HG03439 (cell line): ENCODE results near the gene DCC.
A peak's percentile ranks its signal among the peaks of the same experiment; 100 is the strongest.
"Not testable (repeated sequence)": the region's sequence is repeated elsewhere in the genome, so short reads cannot be mapped to it uniquely, and the experiment has no call there.

Source experiments
- ATAC-seq: cut with Tn5 transposase; IDR thresholded peaks from one replicate; pipeline ENCODE4 v1.9.1; 2021; ENCODE audit warnings: mild to moderate bottlenecking, moderate library complexity; ENCODE audit not compliant: unreplicated experiment

DCC gene

DNA sequence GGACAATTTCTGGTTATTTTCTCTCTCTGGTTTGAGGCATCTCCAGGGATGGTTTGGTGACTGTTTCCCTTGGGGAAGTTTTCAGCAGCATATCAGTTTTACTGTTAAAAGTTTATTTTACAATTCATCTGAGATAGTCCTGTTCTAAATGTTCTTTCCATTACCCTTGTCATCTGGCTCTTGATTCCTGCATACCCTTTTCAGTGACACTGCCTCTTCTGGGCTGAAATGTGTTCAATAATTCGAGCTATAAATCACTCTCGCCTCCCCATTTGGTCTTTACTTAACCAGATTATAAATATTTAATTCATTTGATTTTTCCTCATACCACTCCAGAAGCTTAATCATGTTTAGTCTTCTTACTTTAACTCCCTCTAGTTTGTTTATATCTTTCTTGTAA, 9.5 kb downstream of the DCC start:
- ATAC-seq = no peak

DNA sequence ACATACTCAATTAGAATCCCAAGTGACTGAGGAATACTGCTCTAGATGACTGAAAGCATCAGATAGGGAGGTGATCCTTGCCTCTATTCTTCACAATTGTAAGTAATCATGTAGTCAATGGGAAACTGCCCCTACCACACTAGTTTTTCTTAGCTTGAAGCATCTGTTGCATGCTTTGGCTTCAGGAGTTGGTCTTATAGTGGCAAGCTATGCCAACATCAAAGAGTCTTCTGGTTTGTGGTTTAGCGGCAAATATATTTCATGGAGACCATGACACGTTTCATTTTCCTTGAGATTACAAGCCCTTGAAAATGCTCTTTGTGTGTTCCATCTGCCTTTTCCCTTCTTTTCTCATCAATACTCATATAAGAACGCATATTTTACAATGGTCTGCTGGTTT, 12.9 kb downstream of the DCC start:
- ATAC-seq = no peak

DNA sequence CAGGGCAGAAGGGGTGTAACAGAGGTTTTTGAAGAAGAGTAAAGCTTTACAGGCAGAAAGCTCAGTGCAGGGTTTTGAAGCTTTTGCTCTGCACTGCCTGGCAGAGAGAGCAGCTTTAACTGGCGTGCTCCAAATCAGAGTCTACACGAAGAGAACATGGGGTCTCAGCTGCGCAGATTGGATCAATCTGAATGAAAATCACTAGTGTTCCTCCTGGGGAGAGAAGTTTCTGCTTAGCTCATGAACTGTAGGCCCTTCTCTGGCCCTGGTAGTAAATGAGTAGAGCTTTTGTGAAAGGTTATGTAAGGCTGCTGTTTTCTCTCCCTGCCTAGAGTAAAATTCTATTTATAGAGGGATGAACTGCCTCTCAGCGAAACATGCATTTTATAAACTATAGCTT, 13.6 kb downstream of the DCC start:
- no peak for ATAC-seq

DNA sequence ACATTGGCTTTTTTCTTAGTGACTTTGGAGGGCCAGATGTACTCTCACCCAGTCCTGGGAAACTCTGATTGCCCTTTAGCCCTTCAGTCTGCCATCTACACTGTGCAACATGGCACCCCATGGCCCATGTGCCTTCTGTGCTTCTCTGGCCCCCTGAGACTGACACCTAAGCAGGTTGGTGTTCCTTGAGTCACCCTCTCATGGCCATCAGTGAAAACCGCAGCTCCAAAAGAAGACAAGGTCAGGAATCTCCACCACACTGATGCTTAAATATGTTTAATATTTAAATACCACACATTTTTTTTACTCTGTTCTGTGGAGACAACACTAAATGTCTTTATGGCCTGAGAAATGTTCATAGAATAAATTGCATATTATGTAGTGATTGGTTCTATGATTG, 23.9 kb downstream of the DCC start:
- ATAC-seq = no peak

DNA sequence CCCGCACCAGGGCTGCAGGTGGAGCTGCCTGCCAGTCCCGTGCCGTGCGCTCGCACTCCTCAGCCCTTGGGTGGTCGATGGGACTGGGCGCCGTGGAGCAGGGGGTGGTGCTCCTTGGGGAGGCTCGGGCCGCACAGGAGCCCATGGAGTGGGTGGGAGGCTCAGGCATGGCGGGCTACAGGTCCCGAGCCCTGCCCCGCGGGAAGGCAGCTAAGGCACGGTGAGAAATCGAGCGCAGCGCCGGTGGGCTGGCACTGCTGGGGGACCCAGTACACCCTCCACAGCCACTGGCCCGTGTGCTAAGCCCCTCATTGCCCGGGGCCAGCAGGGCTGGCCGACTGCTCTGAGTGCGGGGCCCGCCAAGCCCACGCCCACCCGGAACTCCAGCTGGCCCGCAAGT, 26.9 kb downstream of the DCC start:
- not testable (repeated sequence) for ATAC-seq

DNA sequence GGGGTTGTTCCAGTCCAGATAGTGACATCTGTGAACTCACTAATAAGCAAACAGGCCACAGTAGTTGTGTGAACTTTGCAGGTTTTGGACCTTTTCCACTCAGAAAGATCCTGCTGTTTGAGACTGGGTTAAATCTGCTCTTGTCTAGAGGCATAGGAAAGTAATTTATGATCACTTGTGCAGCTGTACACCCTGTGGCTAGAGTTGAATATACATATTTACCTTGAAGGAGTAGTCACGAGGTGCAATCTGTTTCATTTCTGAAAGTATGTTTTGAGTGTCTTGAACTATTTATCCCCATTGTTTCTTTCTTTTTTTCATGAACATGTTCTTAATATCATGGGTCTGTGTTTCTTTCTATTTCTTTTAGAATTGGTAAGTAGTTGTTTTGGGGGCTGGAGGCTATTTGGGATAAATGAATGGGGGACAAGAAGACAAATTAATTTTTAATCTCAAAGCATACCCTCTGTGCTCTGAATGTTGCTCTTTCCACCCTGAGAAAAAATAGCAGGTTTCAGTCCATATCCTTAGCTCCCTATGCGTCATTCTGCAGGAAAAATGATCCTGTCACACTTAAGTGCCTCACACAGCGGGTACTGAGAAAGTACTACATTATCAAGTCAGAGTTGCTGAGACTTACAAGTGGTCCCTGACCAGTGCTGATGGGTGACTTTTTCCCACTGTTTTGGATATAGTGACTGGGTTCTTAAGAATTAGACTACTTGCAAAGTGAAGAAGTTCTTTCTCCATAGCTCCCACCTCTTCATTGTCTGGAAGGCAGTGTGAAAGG, 28.2 kb downstream of the DCC start:
- ATAC-seq = no peak

DNA sequence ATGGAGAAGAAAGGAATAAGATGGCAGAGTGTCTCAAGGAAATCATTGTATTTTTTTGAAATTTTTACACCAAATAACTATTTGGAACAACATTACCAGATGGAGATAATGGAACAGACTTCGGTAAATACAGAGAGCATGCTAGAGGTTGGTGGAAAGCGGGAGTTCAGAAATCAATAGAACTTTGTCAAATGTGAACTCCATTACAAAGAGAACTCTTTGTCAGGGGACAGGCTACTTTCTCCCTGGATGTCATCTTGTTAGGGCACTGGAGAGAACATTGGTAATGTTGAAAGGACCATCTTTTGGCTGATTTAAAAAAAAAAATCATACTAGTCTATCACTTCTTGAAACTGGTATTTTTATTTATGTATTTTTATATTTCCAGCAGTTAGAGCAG, 30.8 kb downstream of the DCC start:
- ATAC-seq = no peak

DNA sequence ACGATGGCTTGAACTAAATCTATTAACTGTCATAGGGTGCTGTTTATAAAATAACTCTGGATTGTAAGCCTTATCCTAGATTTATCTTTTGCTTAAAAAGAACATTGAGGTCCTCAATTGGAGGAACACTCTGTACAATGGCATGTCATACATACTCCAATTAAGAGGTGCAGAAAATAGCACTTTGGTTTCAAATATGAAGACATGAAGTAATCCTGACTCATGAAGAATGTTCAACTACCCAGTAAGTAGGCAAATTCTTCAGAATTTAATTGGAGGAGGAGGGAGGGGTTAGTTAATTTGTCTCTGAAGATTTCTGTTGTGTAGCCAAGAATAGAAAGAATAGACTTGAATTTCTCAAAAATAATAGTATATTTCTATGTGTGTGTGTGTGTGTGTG, 36.1 kb downstream of the DCC start:
- ATAC-seq = no peak

DNA sequence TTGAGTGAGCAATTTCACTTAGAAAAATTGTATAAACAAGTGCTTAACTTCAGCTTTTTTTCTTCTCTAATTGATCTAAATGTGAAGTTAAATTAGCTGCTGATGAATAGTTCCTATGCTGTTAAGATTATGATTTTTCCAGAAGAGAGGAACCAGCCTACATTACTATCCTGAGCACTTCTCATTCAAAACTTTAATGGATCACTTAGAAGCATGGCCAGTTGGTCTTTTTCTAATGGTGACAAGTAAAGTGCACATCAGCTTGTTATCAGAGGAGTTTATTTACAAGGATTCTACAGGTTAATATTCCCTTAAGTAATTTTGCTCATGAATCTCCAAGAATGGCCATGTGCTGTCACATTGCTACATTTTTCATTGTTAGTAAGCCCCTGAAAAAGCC, 37.1 kb downstream of the DCC start:
- no peak for ATAC-seq

DNA sequence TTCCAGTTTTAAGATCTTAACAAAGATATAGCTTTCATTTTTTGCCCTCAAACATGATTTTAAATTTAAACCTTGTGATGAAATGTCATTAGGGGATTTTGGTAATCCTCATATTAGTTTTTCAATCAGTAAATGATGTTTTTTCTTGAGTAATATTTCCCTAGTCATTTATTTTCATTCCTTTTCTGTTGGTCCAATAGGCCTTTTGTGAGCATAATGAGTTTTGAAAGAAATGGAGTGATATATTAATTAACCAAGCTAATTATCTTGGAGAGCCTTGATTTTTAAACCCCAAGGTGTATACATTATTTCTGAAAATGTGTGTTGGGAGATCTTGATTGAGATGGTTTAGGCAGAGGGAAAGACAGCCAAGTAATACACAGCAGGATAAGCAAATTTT, 46.3 kb downstream of the DCC start:
- ATAC-seq = no peak

DNA sequence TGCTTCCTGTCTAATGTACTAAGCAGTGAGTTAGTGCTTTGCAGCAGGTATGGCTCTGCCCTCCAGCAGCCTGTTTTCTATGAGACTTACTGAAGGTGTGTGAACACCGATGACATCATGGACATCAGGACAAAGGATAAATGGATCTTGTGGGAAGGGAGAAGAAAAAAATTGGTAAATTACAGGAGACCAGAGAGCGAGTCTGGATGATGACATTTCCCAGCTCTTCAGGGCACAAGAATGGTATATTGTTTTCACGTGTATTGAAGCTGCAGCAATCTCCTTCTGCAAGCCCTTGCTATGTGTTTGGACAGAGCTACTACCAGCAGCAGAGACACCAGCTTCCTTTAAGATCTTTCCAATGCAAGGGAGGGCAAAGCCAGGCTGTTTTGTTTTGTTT, 47.2 kb downstream of the DCC start:
- no peak for ATAC-seq

DNA sequence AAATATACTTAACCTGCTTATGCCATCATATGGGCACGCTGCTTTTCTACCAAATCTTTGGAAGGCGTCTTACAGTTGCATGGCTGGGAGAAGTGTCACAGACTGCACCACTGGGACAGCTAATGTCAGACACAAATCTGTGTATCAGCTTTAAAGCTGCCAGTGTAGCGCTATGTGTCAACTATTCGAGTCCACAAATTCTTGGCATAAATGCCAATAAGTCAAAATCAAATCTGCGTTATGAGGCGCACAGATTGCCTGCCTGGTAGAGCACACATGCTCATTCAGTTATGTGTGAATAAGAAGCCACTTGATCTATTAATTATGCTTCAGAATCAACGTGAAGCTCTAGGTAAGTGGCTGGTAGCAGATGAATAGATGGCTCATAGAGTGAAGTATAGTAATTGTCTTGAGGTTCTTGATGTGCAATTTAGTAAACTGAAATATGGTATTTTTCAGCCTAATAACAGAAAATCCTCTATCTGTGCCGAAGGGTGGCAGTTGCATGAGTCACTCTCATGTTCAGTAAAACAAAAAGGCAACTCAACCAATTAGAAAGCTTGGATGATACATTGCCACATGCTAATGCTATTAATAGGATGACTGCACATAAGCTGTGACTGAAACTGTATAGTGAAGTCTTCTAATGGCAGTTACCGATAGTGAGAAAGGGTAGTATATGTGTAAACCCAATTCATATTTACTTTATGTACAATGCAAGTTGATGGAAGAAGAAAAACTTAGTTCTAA, 52.0 kb downstream of the DCC start:
- ATAC-seq = no peak

DNA sequence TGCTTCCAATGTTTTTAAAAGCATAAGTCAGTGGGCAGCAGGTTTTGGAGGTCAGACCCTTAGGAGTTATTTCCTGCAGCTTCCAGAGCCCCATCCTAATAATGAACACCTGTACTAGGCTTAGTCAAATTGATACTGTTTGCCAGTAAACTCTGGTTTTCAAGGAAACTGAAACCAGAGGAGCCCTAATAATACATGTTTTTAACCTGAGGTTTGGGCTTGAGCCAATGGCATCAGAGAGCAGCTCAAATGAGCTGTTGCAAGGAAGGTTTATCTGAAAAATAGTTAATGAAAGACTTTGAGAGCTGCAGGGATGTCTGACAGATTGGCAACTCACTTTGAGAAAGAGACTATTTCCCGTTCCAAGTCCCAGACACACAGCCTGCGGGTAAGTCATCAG, 54.6 kb downstream of the DCC start:
- ATAC-seq = peak; percentile 32

DNA sequence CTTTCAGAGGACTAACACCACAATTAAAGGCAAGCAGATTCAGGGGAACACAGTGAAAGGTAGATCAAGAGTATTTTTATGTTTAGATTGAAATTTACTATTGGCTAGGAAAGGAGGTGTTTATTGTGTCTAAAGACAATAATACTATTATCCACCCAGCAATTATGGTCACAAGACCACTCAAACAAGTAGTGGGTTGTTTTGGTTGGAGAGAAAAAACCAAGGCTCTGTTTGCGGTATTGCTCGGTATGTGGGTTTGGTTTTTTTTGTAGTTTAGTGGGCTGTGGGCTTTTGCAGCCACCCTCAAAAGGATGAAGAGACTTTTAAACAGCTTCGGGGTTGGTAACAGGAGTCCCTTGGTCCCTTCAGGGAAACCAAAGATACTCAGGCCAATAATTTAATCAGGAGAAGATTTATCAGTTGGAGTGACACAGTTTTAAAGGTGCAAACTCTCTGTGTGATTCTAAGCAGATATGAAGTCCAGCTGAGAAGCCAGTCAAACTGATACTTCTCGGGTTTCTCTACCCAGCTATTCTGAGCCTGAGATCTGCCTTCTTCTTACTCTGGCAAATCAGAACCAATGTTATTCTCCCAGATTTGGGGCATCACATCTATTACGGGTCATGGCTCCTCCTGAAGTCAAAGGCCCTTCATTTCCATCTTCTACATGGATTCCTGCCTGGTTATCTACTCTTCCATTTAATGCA, 55.3 kb downstream of the DCC start:
- peak; percentile 79 for ATAC-seq

DNA sequence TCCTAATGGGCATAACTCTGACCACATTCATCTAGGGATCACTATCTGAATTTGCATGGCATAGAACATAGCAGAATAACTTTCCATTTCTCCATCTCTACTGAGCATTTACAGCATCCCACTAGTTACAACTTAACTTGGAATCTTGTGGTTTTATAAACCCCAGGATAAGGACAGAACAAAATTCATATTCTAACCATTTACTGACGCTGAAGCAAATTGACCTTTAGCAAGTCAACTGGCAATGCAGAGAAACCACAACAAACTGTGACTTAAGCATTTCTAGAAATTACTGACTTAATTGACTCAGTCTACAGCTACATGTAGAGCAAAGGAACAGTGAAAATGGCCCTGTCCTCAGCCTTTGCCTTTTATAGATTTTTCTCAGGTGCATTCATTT, 61.2 kb downstream of the DCC start:
- ATAC-seq = no peak

DNA sequence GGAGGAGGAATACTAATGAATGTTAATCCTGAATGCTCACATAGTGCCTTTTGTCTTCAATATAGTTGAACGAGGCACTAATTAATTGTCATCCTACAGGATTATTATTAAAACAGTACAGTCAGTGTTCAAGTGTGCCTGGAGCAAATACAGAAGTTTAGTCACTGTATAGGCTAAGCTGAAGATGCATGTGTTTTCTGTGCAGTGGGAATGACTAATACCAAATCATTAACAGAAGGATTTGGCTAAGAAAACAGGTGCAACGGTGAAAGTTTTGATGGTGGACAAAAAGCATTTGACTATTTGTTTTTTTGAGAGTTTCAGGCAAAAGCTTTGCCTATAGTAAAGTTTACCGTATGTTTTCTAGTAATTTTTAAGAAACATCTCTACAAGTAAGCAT, 62.8 kb downstream of the DCC start:
- no peak for ATAC-seq

DNA sequence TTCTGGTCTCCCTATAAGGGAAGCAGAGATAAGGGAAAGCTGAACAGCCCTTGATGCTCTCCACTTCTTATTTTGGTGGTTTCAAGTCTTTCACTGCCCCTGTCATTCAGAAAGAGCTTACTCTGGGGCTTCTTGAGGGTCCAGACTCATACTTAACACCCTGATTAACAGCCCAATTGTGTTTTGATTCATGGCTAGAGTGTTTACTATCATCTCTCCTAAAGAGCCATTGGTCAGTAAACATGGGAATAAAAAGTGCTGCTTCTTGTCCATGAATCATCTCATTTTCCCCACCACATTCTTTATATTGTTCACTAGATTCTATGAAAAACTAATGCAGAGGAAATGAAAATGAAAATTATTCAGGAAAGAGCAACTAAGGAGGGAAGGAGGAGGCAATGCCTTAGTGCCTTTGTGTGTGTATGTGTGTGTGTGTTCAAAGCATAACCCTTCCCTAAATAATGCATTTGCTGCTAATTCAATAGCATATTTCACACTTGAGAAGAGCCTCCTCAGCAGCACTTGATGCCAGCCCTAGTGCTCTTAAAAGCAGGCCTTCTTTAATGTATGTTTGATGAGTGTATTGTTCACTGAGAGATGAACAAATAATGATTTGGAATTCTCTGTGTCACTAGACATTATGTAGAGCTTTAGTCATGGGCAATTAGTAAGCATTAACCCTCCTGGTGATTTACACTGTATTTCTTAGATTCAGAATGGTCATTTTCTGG, 63.5 kb downstream of the DCC start:
- no peak for ATAC-seq

DNA sequence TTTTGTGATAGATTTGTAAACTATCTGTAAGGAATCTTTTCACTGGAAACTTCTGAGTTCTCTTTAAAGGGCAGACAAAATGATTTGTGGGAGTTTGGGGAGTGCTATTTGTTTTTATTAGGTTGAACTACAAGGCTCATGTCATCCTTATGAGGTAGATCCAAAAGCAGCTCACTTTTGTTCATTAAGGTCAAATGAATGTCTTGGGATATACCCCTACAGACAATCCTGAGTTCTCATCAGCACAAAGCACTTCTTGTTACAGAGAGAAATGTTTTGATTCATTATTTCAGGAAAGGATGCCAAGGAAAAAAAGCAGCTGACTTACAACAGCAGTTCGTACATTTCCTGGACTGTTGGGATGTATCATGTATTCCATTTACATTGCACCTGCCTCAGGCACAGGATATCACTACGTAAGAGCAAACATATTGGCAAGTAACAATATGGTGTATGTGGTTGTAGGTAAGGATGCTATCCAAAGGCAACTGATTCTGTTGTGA, 68.9 kb downstream of the DCC start:
- no peak for ATAC-seq

DNA sequence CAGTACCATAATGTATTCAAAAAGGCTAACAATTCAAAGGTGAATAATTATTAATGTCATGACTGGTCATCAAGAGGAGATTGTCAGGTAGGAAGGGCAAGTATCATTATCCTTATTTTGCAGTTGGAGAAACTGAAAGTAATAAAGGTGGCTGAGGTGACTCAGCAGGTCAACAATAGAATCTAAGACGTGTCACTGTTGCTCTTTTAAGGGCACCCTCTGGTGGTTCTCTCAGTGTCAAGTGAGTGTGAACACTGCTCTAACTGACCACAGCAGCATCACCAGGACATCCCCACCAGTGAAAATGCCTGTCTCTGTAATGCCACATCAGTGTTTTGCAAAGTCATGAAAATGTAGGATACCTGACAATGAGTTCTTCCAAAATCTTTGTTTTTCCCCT, 69.7 kb downstream of the DCC start:
- ATAC-seq = peak; percentile 99

DNA sequence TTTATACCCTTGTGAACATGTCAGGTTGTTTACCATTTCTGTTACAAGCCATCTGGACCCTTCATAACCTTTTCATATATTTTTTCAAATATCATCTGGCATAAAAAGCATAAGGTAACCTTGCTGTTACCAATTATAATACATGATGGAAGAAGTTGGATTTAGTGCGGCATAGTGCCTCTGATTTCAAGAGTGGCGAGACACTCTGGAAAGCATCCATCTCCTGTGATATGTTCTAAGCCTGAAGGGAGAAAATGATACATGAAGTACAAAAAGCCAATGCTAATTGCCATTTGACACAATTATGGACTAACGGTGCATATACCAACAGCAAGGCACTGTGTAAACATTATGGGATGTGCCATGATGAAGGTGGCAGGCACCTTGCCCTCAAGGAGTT, 75.1 kb downstream of the DCC start:
- ATAC-seq = no peak

DNA sequence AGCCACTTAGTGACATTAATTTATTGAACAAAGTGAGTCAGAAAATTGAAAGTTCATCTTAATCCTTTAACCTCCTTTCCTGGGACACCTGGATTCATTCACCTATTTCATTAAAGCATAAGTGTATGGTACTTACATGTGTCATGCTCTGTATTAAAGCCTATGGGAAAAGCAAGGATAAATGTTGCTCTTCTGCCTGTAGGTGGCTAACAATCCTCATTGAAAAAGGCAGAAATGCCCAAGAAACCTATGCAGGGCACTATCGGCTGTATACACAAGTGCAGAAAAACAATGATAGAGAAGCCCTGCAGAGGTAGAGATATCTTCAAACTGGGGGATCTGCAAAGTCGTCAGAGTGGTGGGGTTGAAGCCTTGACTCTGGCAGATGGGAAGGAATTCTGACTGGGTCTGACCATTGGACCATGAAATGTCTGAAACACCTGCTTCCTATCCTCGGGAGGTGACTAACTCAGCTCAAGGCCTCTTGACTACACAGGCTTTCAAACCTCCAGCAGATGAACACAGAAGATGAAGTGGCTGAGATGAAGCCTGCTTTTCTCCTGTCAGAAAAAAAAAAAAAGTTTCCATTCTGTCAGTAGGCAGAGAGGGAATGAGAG, 83.1 kb downstream of the DCC start:
- ATAC-seq = no peak
